ENCODE measurements around the gene CD22.

CD22 gene

GRCh38 chr19:35388277-35389054, 59.5 kb downstream of the CD22 start:
- DNase-seq (ENCODE audit: low read depth) = no peak

GRCh38 chr19:35389192-35389861, 60.3 kb downstream of the CD22 start:
- no peak for DNase-seq (ENCODE audit: low read depth)

- no peak for DNase-seq (ENCODE audit: low read depth)
Measured at GRCh38 chr19:35392742-35393715, 64.0 kb downstream of the CD22 start.

- no peak for DNase-seq (ENCODE audit: low read depth)
Measured at GRCh38 chr19:35395382-35396199, 66.6 kb downstream of the CD22 start.

- no peak for DNase-seq (ENCODE audit: low read depth)
Measured at GRCh38 chr19:35396240-35396885, 67.4 kb downstream of the CD22 start.
